ENCODE results near the gene ZNF320. TPM values are rescaled to one million over a fixed set of nuclear protein-coding genes. Genes with fewer than 3 reads are reported as not detected.

The ZNF320 gene
- total and polyA plus RNA-seq, 9 of the 15 experiments (the other 6 are each of a cell fraction or from before 2014, with no cell fraction given): 5.4 to 25.6 (median 11.7) TPM

GRCh38 chr19:52936151-52936953 lies 38.9 kb upstream of the ZNF320 start (continued):
- TF ChIP-seq MITF (IDR thresholded peaks at IDR 0.05): peak; percentile 55; the same call in 1 of the 2 replicates
- peak; percentile 81 for TF ChIP-seq PTRF (tag; IDR thresholded peaks at IDR 0.05)
- peak; percentile 70; the same call in 1 of the 2 replicates for TF ChIP-seq PTTG1 (tag; IDR thresholded peaks at IDR 0.05; ENCODE audit: low read depth)
- TF ChIP-seq ARNT (IDR thresholded peaks at IDR 0.05): peak; percentile 98
- no peak for TF ChIP-seq ZNF408 (CRISPR knock-in tag; IDR thresholded peaks at IDR 0.05; ENCODE audit: low read depth)
- peak; percentile 84 for TF ChIP-seq L3MBTL2 (IDR thresholded peaks at IDR 0.05)
- TF ChIP-seq SMAD3 (CRISPR knock-in tag; conservative IDR thresholded peaks at IDR 0.05): peak; percentile 85; the same call in 1 of the 2 replicates
- peak; percentile 26 for TF ChIP-seq KDM5B (IDR thresholded peaks at IDR 0.05; ENCODE audit: insufficient replicate concordance, low read depth, low read length)
- peak; percentile 100 for TF ChIP-seq SMAD4 (CRISPR knock-in tag; conservative IDR thresholded peaks at IDR 0.05)
- TF ChIP-seq LEF1 (IDR thresholded peaks at IDR 0.05): peak; percentile 87
- 0 out of 2 replicates have a peak, but pooled peaks have one; percentile 20 for TF ChIP-seq RREB1 (CRISPR knock-in tag; IDR thresholded peaks at IDR 0.05)
- TF ChIP-seq HDAC2 (IDR thresholded peaks at IDR 0.05): peak; percentile 92
- TF ChIP-seq ARID1B (IDR thresholded peaks at IDR 0.05): peak; percentile 99
- no peak for TF ChIP-seq BMI1 (IDR thresholded peaks at IDR 0.05; ENCODE audit: low read length)
- peak; percentile 41 to 89; a peak in 2 of 4 replicates for TF ChIP-seq TEAD1 (CRISPR knock-in tag; IDR thresholded peaks at IDR 0.05)
- TF ChIP-seq E2F3 (CRISPR knock-in tag; IDR thresholded peaks at IDR 0.05): peak; percentile 64
- peak; percentile 70 for TF ChIP-seq DACH1 (IDR thresholded peaks at IDR 0.05; ENCODE audit: partially characterized antibody)
- no peak for TF ChIP-seq ZHX1 (conservative IDR thresholded peaks at IDR 0.05; ENCODE audit: low read length)
- TF ChIP-seq SLC30A9 (CRISPR knock-in tag; IDR thresholded peaks at IDR 0.05): no peak

Measured in K562 (cell line).